Epithelial cell of prostate (primary cell): ENCODE results near the gene TFF3.

Experiments
- DNase-seq: peaks from one replicate; pipeline ENCODE4 v3.0.0-alpha.2; 2011; ENCODE audit warnings: low read depth, low spot score
- H3K27ac ChIP-seq: fragments of 450-650 bp; 2 replicates; pipeline ENCODE4 v1.5.1; 2017; ENCODE audit warnings: mild to moderate bottlenecking

The TFF3 gene

DNA sequence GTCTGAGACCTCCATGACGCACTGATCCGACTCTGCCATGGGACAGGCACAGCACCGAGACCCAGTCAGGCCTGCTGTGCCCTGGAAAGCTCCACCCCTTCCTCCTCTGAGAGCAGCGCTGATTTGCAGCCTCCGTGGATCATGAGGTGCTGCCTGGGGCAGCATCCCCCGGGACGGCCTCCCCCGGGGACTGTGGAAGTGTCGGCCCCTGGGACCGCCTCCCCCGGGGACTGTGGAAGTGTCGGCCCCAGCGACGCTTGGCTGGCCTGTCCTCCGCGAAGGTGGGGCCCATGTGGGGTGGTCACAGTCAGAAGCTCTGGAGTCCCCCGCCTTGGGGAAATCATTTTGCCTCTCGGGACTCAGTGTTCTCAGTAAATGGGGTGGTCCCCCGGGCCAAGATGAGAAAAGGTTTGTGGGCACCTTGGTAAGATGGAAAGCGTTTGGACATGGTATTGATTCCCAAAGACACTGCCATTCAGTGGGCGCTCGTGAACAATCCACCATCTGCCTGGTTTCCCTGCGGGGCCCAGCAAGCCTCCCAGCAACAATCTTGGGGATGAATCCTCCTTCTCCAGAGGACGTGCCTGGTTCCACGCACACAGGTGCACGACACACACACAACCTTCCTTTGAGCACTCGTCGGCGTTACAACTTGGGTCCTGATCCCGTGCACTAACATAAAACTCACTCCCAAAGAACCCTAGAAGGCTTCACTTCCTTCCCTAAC, 32.6 kb upstream of the TFF3 start:
- no peak for DNase-seq
- no peak overlapping the region for H3K27ac ChIP-seq

GRCh38 chr21:42346866-42347600, 31.8 kb upstream of the TFF3 start:
- no peak for DNase-seq

GRCh38 chr21:42346441-42346840, 31.2 kb upstream of the TFF3 start:
- no peak overlapping the region for H3K27ac ChIP-seq
- no peak for DNase-seq

More at GRCh38 chr21:42346866-42347600, 31.8 kb upstream of the TFF3 start:
- no peak overlapping the region for H3K27ac ChIP-seq

- DNase-seq = no peak
- no peak overlapping the region for H3K27ac ChIP-seq
These were observed 29.4 kb upstream of the TFF3 start for GRCh38 chr21:42344631-42345030.

GRCh38 chr21:42343963-42344510, 28.8 kb upstream of the TFF3 start:
- no peak overlapping the region for H3K27ac ChIP-seq
- DNase-seq = no peak

DNA sequence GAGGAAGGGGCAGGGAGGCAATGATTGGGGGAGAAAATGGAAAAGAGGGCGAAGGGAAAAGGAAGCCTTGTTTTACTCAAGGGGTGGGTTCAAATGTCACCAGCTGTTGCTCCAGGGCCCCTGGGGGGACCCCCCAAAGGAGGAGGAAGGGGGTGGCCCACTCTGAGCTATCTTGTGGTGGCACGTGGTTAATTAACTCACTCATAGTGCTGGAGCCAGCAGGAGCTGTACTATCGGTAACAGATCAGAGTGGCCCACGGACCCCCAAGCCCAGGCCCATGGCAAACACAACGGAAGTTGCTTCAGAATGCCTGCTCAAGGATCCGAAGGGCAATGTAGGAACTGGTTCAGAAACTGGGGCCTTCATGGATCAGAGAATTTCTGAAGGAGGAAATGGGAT, 28.3 kb upstream of the TFF3 start:
- no peak for DNase-seq
- H3K27ac ChIP-seq = no peak overlapping the region

DNA sequence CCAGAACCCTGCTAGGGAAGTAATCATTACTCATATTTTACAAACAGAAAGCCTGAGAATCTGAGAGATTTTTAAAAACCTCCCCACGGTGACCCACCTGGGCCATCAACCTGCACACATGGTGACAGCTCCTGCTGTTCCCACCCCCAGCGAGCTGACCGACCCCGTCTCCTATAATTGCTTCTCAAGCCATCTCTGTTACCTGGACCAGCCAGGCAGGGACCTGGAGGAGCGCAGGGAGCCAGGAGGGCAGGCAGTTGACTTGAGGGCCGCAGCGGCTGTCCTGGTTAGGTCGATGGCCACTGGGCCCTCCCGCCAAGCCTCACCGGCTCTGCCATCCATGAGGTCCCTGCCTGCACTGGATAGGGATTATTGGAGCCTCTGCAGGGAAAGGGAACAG, 27.9 kb upstream of the TFF3 start:
- no peak for DNase-seq
- no peak overlapping the region for H3K27ac ChIP-seq

- no peak for DNase-seq
These were observed 26.8 kb upstream of the TFF3 start for GRCh38 chr21:42341776-42342542.

DNA sequence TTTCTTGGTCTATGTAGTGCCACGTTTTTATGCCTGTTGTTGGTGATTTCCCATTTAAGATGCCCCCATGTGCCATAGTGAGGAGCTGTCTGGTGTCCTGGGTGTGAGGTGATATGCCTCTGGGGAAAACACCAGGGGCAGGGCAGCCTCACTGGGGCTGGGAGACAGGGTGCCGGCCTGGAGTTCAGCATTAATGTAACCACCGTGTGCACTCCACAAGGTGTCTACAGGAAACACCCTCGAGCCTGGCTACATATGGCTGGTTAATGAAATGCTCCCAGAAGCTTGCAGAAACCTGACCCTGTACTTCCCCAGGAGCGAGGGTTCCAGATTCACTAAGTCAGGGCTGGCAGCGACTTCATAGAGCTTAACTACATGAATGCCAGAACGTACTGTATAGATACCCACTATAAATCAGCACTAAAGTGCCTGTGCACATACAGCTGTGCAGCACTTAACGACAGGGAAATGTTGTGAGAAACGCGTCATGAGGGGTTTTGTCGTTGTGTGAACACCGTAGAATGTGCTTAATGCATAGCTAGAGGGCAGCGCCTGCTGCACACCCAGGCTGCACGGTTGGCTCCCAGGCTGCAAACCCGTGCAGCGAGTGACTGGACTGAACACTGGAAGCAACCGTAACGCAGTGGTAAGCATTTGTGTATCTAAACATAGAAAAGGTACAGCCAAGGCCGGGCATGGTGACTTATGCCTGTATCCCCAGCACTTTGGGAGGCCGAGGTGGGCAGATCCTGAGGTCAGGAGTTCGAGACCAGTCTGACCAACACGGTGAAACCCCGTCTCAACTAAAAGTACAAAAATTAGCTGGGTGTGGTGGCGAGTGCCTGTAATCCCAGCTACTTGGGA, 25.2 kb upstream of the TFF3 start:
- H3K27ac ChIP-seq = no peak overlapping the region
- no peak for DNase-seq

More at GRCh38 chr21:42341776-42342542, 26.8 kb upstream of the TFF3 start:
- H3K27ac ChIP-seq = no peak overlapping the region

DNA sequence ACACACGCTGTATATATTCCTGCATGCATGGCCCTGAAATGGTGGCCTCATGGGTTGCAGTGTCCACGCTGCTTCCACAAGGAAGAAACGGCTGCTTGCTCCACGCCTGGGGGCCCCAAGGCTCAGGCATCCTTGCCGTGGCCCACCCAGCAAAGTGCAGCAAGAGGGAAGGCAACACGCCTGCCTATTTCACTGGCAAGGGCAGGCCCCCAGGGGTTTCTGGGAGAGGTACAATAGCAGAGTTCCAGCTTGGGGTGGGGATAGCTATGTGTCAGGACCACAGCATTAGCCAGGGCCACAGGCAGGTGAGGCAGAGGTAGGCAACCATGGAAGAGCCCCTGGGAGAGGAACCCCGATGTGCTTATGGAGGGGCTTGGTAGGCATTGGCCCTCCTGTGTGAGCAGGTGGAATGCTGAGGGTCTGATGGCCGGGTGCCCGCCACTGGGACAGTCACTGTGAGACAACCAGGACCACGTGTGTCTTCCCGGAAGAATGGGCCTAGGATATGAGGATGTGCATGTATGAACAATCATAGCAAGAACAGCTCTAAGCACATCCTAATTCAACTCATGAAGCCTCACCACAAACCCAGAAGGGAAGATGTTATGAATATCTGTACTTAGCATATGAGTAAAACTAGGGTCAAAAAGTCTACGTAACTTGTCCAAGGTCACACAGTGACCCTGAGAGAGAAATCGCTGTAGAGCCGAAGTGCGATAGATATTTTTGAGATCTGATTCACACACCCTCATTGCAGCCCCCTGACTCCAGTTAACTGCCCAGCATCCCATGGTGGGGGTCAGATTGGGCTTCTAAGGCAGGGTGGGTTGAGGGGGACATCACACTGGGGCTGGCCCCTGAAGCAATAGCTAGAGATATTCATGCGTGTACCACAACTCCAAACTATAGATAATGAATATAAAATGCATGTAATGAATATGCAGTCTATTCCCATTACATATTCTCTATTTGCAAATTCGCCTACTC, 23.8 kb upstream of the TFF3 start:
- DNase-seq = no peak
- H3K27ac ChIP-seq = no peak overlapping the region

- peak overlapping the region; percentile 20 for H3K27ac ChIP-seq
- peak; percentile 18 for DNase-seq
These were observed 22.9 kb upstream of the TFF3 start for GRCh38 chr21:42337830-42338728.

- no peak overlapping the region for H3K27ac ChIP-seq
- DNase-seq = no peak
These were observed 22.1 kb upstream of the TFF3 start for GRCh38 chr21:42337276-42337675.

GRCh38 chr21:42336054-42336453, 20.8 kb upstream of the TFF3 start:
- no peak for DNase-seq
- no peak overlapping the region for H3K27ac ChIP-seq

GRCh38 chr21:42332557-42333317, 17.5 kb upstream of the TFF3 start:
- no peak overlapping the region for H3K27ac ChIP-seq
- no peak for DNase-seq

GRCh38 chr21:42331660-42332059, 16.5 kb upstream of the TFF3 start:
- DNase-seq = no peak
- H3K27ac ChIP-seq = no peak overlapping the region

- DNase-seq = no peak
- H3K27ac ChIP-seq = no peak overlapping the region
These were observed 15.5 kb upstream of the TFF3 start for GRCh38 chr21:42330380-42331371.
